ACC112 (cell line): ENCODE data around the gene MAP6.

Source experiments
- H2AFZ ChIP-seq: fragments of 200-600 bp; sonication (generic); one replicate; pipeline ENCODE4 v1.6.0; 2017; ENCODE audit warnings: antibody characterized with exemption, low read length; ENCODE audit not compliant: unreplicated experiment
- H3K27ac ChIP-seq: fragments of 200-600 bp; sonication (generic); 2 replicates; pipeline ENCODE4 v1.5.1; 2014; ENCODE audit warnings: low read depth, mild to moderate bottlenecking, antibody characterized with exemption, low read length, moderate library complexity
- H3K27me3 ChIP-seq: fragments of 200-600 bp; sonication (generic); 2 replicates; pipeline ENCODE4 v1.6.1; 2014; ENCODE audit warnings: mild to moderate bottlenecking, antibody characterized with exemption, low read length, moderate library complexity, mixed read lengths; ENCODE audit not compliant: insufficient read depth
- H3K36me3 ChIP-seq: fragments of 200-600 bp; sonication (generic); 2 replicates; pipeline ENCODE4 v1.6.1; 2016; ENCODE audit warnings: mild to moderate bottlenecking, antibody characterized with exemption, low read length, moderate library complexity, mixed read lengths; ENCODE audit not compliant: insufficient read depth
- H3K4me1 ChIP-seq: fragments of 200-600 bp; sonication (generic); one replicate; pipeline ENCODE4 v1.6.1; 2016; ENCODE audit warnings: low read length, mixed read lengths; ENCODE audit not compliant: insufficient read depth, unreplicated experiment, control insufficient read depth
- H3K4me3 ChIP-seq: fragments of 200-600 bp; sonication (generic); 2 replicates; pipeline ENCODE4 v1.5.1; 2014; ENCODE audit warnings: mild to moderate bottlenecking, low read depth, low read length
- H3K79me2 ChIP-seq: fragments of 200-600 bp; sonication (generic); one replicate; pipeline ENCODE4 v1.6.0; 2016; ENCODE audit warnings: low read length; ENCODE audit not compliant: control insufficient read depth, unreplicated experiment, insufficient read depth

The MAP6 gene

DNA sequence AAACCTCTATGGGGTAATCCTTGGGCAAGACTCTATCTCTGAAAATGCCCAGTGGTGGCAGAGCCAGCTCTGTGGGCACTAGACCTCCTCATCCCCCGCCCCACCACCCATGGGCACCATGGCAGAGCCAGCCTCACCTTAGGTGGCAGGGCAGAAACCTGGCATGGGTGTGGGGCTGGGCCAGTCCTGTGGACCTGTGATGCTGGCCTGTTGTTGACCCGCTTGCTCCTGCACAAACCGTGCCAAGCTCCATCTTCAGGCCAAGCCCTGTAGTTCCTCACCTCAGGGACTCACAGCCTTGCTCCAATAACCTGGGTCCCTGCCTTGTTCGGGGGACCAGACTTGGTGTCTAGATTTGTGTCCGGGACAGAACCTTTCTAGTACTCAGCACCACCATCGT, 115.7 kb downstream of the MAP6 start:
- Histone ChIP-seq H3K27me3 (no peaks in the 10 kb centered on the region), H3K4me3 (no peak overlapping the region), H3K79me2 (no peaks in the 10 kb centered on the region), H3K36me3 (no peaks in the 10 kb centered on the region), H2AFZ (no peak overlapping the region), H3K4me1 (peaks cover 28% of the 10 kb centered on the region), H3K27ac (no peak overlapping the region)

DNA sequence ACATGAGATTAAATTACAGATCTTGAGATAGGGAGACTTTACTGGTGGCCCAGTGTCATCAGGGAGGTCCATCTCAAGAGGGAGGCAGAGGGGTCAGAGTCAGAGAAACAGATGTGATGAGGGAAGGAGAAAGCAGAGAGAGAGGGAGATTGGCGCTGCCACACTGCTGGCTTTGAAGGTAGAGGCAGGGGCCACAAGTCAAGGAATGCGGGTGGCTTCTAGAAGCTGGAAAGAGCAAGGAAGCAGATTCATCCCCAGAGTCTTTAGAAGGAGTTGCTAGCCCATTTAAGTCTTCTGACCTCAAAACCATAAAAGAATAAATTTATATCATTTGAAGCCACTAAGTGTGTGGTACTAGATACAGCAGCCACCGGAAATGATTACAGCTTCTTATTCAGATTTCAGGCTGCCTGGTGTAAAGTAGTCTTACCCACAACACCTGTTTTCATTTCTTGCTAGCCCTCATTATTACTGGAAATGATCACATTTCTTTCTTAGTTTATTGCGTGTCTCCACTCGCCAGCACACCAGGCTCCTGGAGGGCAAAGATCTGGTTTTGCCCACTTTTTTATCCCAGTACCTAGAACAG, 119.4 kb downstream of the MAP6 start:
- H3K79me2 ChIP-seq: no peaks in the 10 kb centered on the region
- no peak overlapping the region for H3K27ac ChIP-seq
- H3K36me3 ChIP-seq: no peaks in the 10 kb centered on the region
- H3K4me1 ChIP-seq: peaks cover 12% of the 10 kb centered on the region
- H3K4me3 ChIP-seq: no peak overlapping the region
- no peak overlapping the region for H2AFZ ChIP-seq
- H3K27me3 ChIP-seq: no peaks in the 10 kb centered on the region

- Histone ChIP-seq H3K36me3 (no peaks in the 10 kb centered on the region), H3K4me1 (peaks cover 5% of the 10 kb centered on the region), H3K4me3 (no peak overlapping the region), H2AFZ (no peak overlapping the region), H3K27ac (no peak overlapping the region), H3K79me2 (no peaks in the 10 kb centered on the region), H3K27me3 (no peaks in the 10 kb centered on the region)
Observed at GRCh38 chr11:75548595-75549272, 120.1 kb downstream of the MAP6 start.

DNA sequence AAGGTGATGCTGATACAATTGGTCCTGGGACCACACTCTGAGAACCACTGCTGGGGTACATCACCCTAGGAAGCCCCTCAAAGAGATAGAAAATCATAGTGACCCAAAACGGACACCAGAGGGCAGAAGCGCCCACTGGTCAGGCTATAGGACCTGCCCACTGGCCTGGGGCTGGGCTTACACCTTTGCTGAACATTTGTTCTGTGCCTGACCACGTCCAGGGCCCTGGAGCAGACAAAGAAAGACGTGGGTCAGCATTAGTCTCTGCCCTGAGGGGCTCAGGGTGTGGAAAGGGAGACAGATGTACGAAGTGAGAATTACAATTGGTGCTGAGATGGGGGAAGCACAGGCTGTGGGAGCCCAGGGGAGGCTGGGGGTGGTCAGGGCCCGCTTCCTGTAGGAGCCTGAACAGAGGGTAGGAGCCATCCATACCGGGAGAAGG, 121.2 kb downstream of the MAP6 start:
- H3K4me1 ChIP-seq: no peaks in the 10 kb centered on the region
- H3K79me2 ChIP-seq: no peaks in the 10 kb centered on the region
- H3K27me3 ChIP-seq: no peaks in the 10 kb centered on the region
- no peak overlapping the region for H3K4me3 ChIP-seq
- no peak overlapping the region for H3K27ac ChIP-seq
- H3K36me3 ChIP-seq: no peaks in the 10 kb centered on the region
- no peak overlapping the region for H2AFZ ChIP-seq

GRCh38 chr11:75547177-75547576, 121.7 kb downstream of the MAP6 start:
- no peaks in the 10 kb centered on the region for H3K79me2 ChIP-seq
- no peaks in the 10 kb centered on the region for H3K4me1 ChIP-seq
- no peaks in the 10 kb centered on the region for H3K36me3 ChIP-seq
- H3K27ac ChIP-seq: no peak overlapping the region
- H3K4me3 ChIP-seq: no peak overlapping the region
- no peak overlapping the region for H2AFZ ChIP-seq
- H3K27me3 ChIP-seq: no peaks in the 10 kb centered on the region

GRCh38 chr11:75543806-75544205, 125.0 kb downstream of the MAP6 start:
- H3K79me2 ChIP-seq: no peaks in the 10 kb centered on the region
- no peak overlapping the region for H3K4me3 ChIP-seq
- H2AFZ ChIP-seq: no peak overlapping the region
- H3K4me1 ChIP-seq: no peaks in the 10 kb centered on the region
- H3K27me3 ChIP-seq: no peaks in the 10 kb centered on the region
- no peaks in the 10 kb centered on the region for H3K36me3 ChIP-seq
- H3K27ac ChIP-seq: no peak overlapping the region

DNA sequence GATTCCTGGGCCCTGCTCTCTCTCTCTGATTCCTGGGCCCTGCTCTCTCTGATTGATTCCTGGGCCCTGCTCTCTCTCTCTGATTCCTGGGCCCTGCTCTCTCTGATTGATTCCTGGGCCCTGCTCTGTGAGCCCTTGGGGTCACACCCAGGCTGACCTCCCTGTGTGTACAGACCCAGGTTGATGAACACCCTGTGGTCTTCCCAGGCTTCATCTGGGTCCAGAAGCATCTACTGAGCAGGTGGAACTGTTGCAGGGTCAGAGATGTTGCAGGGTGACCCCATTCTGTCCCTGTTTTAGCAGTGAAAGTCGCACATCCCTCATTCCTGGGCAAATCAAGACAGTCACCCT, 126.8 kb downstream of the MAP6 start:
- H3K4me1 ChIP-seq: no peaks in the 10 kb centered on the region

GRCh38 chr11:75541193-75542087, 127.4 kb downstream of the MAP6 start:
- Histone ChIP-seq H3K27ac (no peak overlapping the region), H3K79me2 (no peaks in the 10 kb centered on the region), H3K36me3 (no peaks in the 10 kb centered on the region), H2AFZ (no peak overlapping the region), H3K4me1 (no peaks in the 10 kb centered on the region), H3K27me3 (no peaks in the 10 kb centered on the region), H3K4me3 (no peak overlapping the region)

More for the DNA sequence above, 126.8 kb downstream of the MAP6 start:
- no peaks in the 10 kb centered on the region for H3K27me3 ChIP-seq
- H3K4me3 ChIP-seq: no peak overlapping the region
- H3K79me2 ChIP-seq: no peaks in the 10 kb centered on the region
- no peak overlapping the region for H2AFZ ChIP-seq
- H3K36me3 ChIP-seq: no peaks in the 10 kb centered on the region
- H3K27ac ChIP-seq: no peak overlapping the region

- no peaks in the 10 kb centered on the region for H3K36me3 ChIP-seq
- no peaks in the 10 kb centered on the region for H3K4me1 ChIP-seq
- H3K4me3 ChIP-seq: no peak overlapping the region
- H3K79me2 ChIP-seq: no peaks in the 10 kb centered on the region
- H3K27ac ChIP-seq: no peak overlapping the region
- H3K27me3 ChIP-seq: no peaks in the 10 kb centered on the region
- no peak overlapping the region for H2AFZ ChIP-seq
Observed at GRCh38 chr11:75539459-75540334, 129.1 kb downstream of the MAP6 start.
